H9 (cell line): ENCODE data around the gene MYMK. TPM values are rescaled to one million over a fixed set of nuclear protein-coding genes. Genes with fewer than 3 reads are reported as not detected.

Experiments
- DNase-seq: peaks from one replicate; pipeline ENCODE4 v3.0.0-alpha.2; 2017
- H2AFZ ChIP-seq: one replicate; pipeline ENCODE4 v1.6.1; 2013; ENCODE audit warnings: mild to moderate bottlenecking, low read length, control low read depth, moderate library complexity
- H2AK5ac ChIP-seq: 2 replicates; pipeline ENCODE4 v1.6.1; 2013; ENCODE audit warnings: low read length, control low read depth, mixed read lengths; ENCODE audit not compliant: insufficient read length
- H2BK120ac ChIP-seq: one replicate; pipeline ENCODE4 v1.6.1; 2013; ENCODE audit warnings: low read depth, mild to moderate bottlenecking, low read length, control low read depth, inconsistent platforms; ENCODE audit not compliant: poor library complexity, severe bottlenecking
- H2BK12ac ChIP-seq: 2 replicates; pipeline ENCODE4 v1.6.1; 2013; ENCODE audit warnings: low read length, control low read depth, mixed read lengths, low read depth; ENCODE audit not compliant: insufficient read length
- H2BK15ac ChIP-seq: 2 replicates; pipeline ENCODE4 v1.6.1; 2013; ENCODE audit warnings: low read depth, low read length, control low read depth
- H2BK20ac ChIP-seq: one replicate; pipeline ENCODE4 v1.6.1; 2013; ENCODE audit warnings: low read depth, mild to moderate bottlenecking, low read length, control low read depth, inconsistent platforms; ENCODE audit not compliant: poor library complexity, severe bottlenecking
- H2BK5ac ChIP-seq: 2 replicates; pipeline ENCODE4 v1.6.1; 2013; ENCODE audit warnings: low read length, control low read depth, mixed read lengths; ENCODE audit not compliant: insufficient read length
- H3K14ac ChIP-seq: 2 replicates; pipeline ENCODE4 v1.6.1; 2013; ENCODE audit warnings: low read length, control low read depth; ENCODE audit not compliant: insufficient read depth
- H3K18ac ChIP-seq: 2 replicates; pipeline ENCODE4 v1.6.1; 2013; ENCODE audit warnings: low read depth, mild to moderate bottlenecking, mixed read lengths, low read length, control low read depth; ENCODE audit not compliant: insufficient read length
- H3K23ac ChIP-seq: 2 replicates; pipeline ENCODE4 v1.6.1; 2013; ENCODE audit warnings: low read length, control low read depth, mixed read lengths, low read depth; ENCODE audit not compliant: insufficient read length
- H3K23me2 ChIP-seq: 2 replicates; pipeline ENCODE4 v1.6.1; 2013; ENCODE audit warnings: low read depth, mild to moderate bottlenecking, mixed read lengths, low read length, control low read depth; ENCODE audit not compliant: insufficient read length, poor library complexity, severe bottlenecking
- H3K27ac ChIP-seq: 2 replicates; pipeline ENCODE4 v1.5.1; 2013; ENCODE audit warnings: low read length, control low read depth, mixed read lengths, low read depth; ENCODE audit not compliant: insufficient read length
- H3K27me3 ChIP-seq: 2 replicates; pipeline ENCODE4 v1.6.1; 2013; ENCODE audit warnings: low read length, control low read depth, inconsistent platforms; ENCODE audit not compliant: insufficient read depth
- H3K4ac ChIP-seq: 2 replicates; pipeline ENCODE4 v1.6.1; 2013; ENCODE audit warnings: low read depth, mild to moderate bottlenecking, control low read depth, inconsistent platforms, low read length, moderate library complexity
- H3K4me1 ChIP-seq: 2 replicates; pipeline ENCODE4 v1.6.1; 2013; ENCODE audit warnings: low read length, control low read depth, inconsistent platforms; ENCODE audit not compliant: insufficient read depth
- H3K4me2 ChIP-seq: 2 replicates; pipeline ENCODE4 v1.6.1; 2013; ENCODE audit warnings: low read length, control low read depth, mixed read lengths; ENCODE audit not compliant: insufficient read length, insufficient read depth
- H3K56ac ChIP-seq: 2 replicates; pipeline ENCODE4 v1.6.1; 2013; ENCODE audit warnings: low read depth, mild to moderate bottlenecking, mixed read lengths, low read length, control low read depth; ENCODE audit not compliant: insufficient read length
- H3K79me1 ChIP-seq: 2 replicates; pipeline ENCODE4 v1.6.1; 2013; ENCODE audit warnings: low read depth, mild to moderate bottlenecking, moderate library complexity, low read length, control low read depth, inconsistent platforms; ENCODE audit not compliant: insufficient read depth, poor library complexity, severe bottlenecking
- H3K79me2 ChIP-seq: 2 replicates; pipeline ENCODE4 v1.6.1; 2013; ENCODE audit warnings: low read length, control low read depth, inconsistent platforms; ENCODE audit not compliant: insufficient read depth
- H3K9ac ChIP-seq: 2 replicates; pipeline ENCODE4 v1.6.1; 2013; ENCODE audit warnings: low read length, control low read depth, mixed read lengths; ENCODE audit not compliant: insufficient read length; ENCODE audit errors: extremely low read depth
- H3K9me3 ChIP-seq: one replicate; pipeline ENCODE4 v1.6.1; 2013; ENCODE audit warnings: low read depth, low read length, inconsistent platforms; ENCODE audit not compliant: control insufficient read depth
- H3T11ph ChIP-seq: one replicate; pipeline ENCODE4 v1.6.1; 2013; ENCODE audit warnings: mild to moderate bottlenecking, low read length, control low read depth, inconsistent platforms
- H4K20me1 ChIP-seq: one replicate; pipeline ENCODE4 v1.6.1; 2013; ENCODE audit not compliant: control insufficient read depth, insufficient read length, insufficient read depth
- H4K5ac ChIP-seq: 2 replicates; pipeline ENCODE4 v1.6.1; 2013; ENCODE audit warnings: low read depth, mild to moderate bottlenecking, mixed read lengths, low read length, control low read depth; ENCODE audit not compliant: insufficient read length
- H4K8ac ChIP-seq: replicated peaks from 2 replicates; pipeline ENCODE4 v1.6.1; 2013; ENCODE audit warnings: low read length, control low read depth, mixed read lengths, low read depth; ENCODE audit not compliant: insufficient read length
- H4K91ac ChIP-seq: 2 replicates; pipeline ENCODE4 v1.6.1; 2013; ENCODE audit warnings: low read depth, mild to moderate bottlenecking, moderate library complexity, mixed read lengths, low read length, control low read depth; ENCODE audit not compliant: insufficient read length
- H3K27ac Mint-ChIP-seq, 3 experiments: 2 replicates in 2 of 3; 3 replicates in 1 of 3; pipeline ENCODE4 v1.8.0; 2020 to 2021; ENCODE audit warnings: mixed read lengths in 3 of 3, mild to moderate bottlenecking in 1 of 3, moderate library complexity in 1 of 3
- H3K27me3 Mint-ChIP-seq: 2 replicates; pipeline ENCODE4 v1.8.0; 2021; ENCODE audit warnings: low read depth, mild to moderate bottlenecking, moderate library complexity, mixed read lengths
- H3K36me3 Mint-ChIP-seq, 3 experiments: 2 replicates in 2 of 3; 3 replicates in 1 of 3; pipeline ENCODE4 v1.8.0; 2020 to 2021; ENCODE audit warnings: low read depth in 3 of 3, mixed read lengths in 3 of 3; ENCODE audit not compliant: insufficient read depth in 1 of 3
- H3K4me1 Mint-ChIP-seq, 2 experiments: 2 replicates each; pipeline ENCODE4 v1.8.0; 2020; ENCODE audit warnings: mixed read lengths in 2 of 2
- H3K4me3 Mint-ChIP-seq, 2 experiments: 2 replicates in 1 of 2; 3 replicates in 1 of 2; pipeline ENCODE4 v1.8.0; 2020 to 2021; ENCODE audit warnings: mild to moderate bottlenecking in 2 of 2, mixed read lengths in 2 of 2, moderate library complexity in 1 of 2
- H3K9me3 Mint-ChIP-seq, 2 experiments: 2 replicates in 1 of 2; 3 replicates in 1 of 2; pipeline ENCODE4 v1.8.0; 2020; ENCODE audit warnings: mild to moderate bottlenecking in 2 of 2, mixed read lengths in 2 of 2, moderate library complexity in 1 of 2
- WGBS: extraction: QIAGEN DNeasy Blood & Tissue Kit; methylation state at CpG from one replicate; pipeline ENCODE4 v1.1.7; 2013; ENCODE audit warnings: missing lambda C conversion rate, low lambda C conversion rate, mixed read lengths; ENCODE audit not compliant: insufficient read length; ENCODE audit errors: extremely low coverage; 5-methylcytosine and 5-hydroxymethylcytosine counted together
- long read RNA-seq: library from polyadenylated mRNA; unstranded; transcript quantifications from one replicate; pipeline ENCODE4 v2.0.0, GENCODE V29; 2020
- total RNA-seq: library from RNA; stranded (reverse); gene quantifications from 2 replicates; pipeline ENCODE4 v1.2.1, GENCODE V29; 2021
- TF ChIP-seq, protein P1 (sequence below): fragments of 200-600 bp; sonication (generic); conservative IDR thresholded peaks from 3 replicates; pipeline ENCODE4 v1.8.0; 2021; ENCODE audit warnings: antibody characterized with exemption, mild to moderate bottlenecking

MYMK gene, protein sequence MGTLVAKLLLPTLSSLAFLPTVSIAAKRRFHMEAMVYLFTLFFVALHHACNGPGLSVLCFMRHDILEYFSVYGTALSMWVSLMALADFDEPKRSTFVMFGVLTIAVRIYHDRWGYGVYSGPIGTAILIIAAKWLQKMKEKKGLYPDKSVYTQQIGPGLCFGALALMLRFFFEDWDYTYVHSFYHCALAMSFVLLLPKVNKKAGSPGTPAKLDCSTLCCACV
- total RNA-seq, result not detected in 2 replicates
- long read RNA-seq, result 0 reads

DNA sequence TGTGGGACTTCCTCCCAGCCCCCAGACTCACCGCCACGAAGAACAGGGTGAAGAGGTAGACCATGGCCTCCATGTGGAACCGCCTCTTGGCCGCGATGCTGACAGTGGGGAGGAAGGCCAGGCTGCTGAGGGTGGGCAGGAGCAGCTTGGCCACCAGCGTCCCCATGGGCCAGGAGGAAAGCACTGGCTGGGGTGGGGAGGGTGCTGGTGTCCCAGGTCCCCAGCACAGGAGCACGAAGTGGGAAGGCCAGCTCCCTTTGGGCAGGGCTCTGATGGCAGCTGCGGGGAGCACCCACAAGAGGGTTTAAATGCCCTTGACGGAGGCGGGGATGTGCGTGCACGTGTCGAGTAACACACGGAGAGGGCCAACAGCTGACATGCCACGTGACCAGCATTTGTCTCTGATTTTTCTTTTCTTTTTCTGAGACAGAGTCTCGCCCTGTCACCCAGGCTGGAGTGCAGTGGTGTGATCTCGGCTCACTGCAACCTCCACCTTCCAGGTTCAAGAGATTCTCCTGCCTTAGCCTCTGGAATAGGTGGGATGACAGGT lies at the start of gene MYMK:
Gene MYMK, minus strand, starts transcription at position 281 of the 550 bp plus-strand sequence. Its CDS starts 115 bp downstream, at position 166.
- Histone ChIP-seq H3K9me3 (no peaks in the 10 kb centered on the region), H3K23me2 (no peaks in the 10 kb centered on the region), H3T11ph (no peak within 1 kb of the TSS), H3K9ac (no peak within 1 kb of the TSS), H3K4me1 (peaks cover 4% of the 10 kb centered on the region; the same call in 1 of the 2 replicates), H2AFZ (no peak within 1 kb of the TSS), H3K27me3 (no peaks in the 10 kb centered on the region), H2BK120ac (no peak within 1 kb of the TSS), H4K20me1 (no peaks in the 10 kb centered on the region), H2AK5ac (no peak within 1 kb of the TSS), H4K5ac (no peak within 1 kb of the TSS), H2BK15ac (no peak within 1 kb of the TSS), H3K79me1 (no peaks in the 10 kb centered on the region), H4K91ac (no peak within 1 kb of the TSS), H3K27ac (no peak within 1 kb of the TSS), H3K23ac (no peak within 1 kb of the TSS), H3K56ac (no peak within 1 kb of the TSS), H2BK12ac (no peak within 1 kb of the TSS), H3K4ac (no peak within 1 kb of the TSS), H2BK20ac (no peak within 1 kb of the TSS), H2BK5ac (no peak within 1 kb of the TSS), H4K8ac (no peak within 1 kb of the TSS), H3K79me2 (no peaks in the 10 kb centered on the region), H3K14ac (no peak within 1 kb of the TSS), H3K4me2 (no peak within 1 kb of the TSS), H3K18ac (no peak within 1 kb of the TSS)
- H3K27ac Mint-ChIP-seq, result peak within 1 kb of the TSS in 1 of 3 experiments; percentile 2; a peak in 2 of 7 replicates
- DNase-seq, result no peak
- no peaks in the 10 kb centered on the region; a peak in 1 of 7 replicates for H3K36me3 Mint-ChIP-seq
- peaks cover 18% of the 10 kb centered on the region for H3K27me3 Mint-ChIP-seq
- no CpG with 5 or more reads among the region's 17 CpGs for WGBS
- TF ChIP-seq, protein P1, sequence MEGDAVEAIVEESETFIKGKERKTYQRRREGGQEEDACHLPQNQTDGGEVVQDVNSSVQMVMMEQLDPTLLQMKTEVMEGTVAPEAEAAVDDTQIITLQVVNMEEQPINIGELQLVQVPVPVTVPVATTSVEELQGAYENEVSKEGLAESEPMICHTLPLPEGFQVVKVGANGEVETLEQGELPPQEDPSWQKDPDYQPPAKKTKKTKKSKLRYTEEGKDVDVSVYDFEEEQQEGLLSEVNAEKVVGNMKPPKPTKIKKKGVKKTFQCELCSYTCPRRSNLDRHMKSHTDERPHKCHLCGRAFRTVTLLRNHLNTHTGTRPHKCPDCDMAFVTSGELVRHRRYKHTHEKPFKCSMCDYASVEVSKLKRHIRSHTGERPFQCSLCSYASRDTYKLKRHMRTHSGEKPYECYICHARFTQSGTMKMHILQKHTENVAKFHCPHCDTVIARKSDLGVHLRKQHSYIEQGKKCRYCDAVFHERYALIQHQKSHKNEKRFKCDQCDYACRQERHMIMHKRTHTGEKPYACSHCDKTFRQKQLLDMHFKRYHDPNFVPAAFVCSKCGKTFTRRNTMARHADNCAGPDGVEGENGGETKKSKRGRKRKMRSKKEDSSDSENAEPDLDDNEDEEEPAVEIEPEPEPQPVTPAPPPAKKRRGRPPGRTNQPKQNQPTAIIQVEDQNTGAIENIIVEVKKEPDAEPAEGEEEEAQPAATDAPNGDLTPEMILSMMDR, result no peak
- H3K9me3 Mint-ChIP-seq, result no peaks in the 10 kb centered on the region
- H3K4me3 Mint-ChIP-seq, result no peak within 1 kb of the TSS
- H3K4me1 Mint-ChIP-seq, result peaks cover 23 to 40% of the 10 kb centered on the region in 2 experiments
